Activated CD4-positive, CD25-positive, alpha-beta regulatory T cell treated with anti-CD3 and anti-CD28 coated beads, Interleukin-2, amount 50 U/mL, for 72 hours (primary cell): Measurements from ENCODE around the gene CPED1.
"Not testable (repeated sequence)": the region's sequence is repeated elsewhere in the genome, so short reads cannot be mapped to it uniquely, and the experiment has no call there.

Experiments used
- DNase-seq: peaks from one replicate; pipeline ENCODE4 v3.0.0; 2021

The CPED1 gene

GRCh38 chr7:121020989-121021969 is 32.8 kb downstream of the CPED1 start:
- no peak for DNase-seq

GRCh38 chr7:121023194-121023593 is 34.7 kb downstream of the CPED1 start:
- no peak for DNase-seq

DNA sequence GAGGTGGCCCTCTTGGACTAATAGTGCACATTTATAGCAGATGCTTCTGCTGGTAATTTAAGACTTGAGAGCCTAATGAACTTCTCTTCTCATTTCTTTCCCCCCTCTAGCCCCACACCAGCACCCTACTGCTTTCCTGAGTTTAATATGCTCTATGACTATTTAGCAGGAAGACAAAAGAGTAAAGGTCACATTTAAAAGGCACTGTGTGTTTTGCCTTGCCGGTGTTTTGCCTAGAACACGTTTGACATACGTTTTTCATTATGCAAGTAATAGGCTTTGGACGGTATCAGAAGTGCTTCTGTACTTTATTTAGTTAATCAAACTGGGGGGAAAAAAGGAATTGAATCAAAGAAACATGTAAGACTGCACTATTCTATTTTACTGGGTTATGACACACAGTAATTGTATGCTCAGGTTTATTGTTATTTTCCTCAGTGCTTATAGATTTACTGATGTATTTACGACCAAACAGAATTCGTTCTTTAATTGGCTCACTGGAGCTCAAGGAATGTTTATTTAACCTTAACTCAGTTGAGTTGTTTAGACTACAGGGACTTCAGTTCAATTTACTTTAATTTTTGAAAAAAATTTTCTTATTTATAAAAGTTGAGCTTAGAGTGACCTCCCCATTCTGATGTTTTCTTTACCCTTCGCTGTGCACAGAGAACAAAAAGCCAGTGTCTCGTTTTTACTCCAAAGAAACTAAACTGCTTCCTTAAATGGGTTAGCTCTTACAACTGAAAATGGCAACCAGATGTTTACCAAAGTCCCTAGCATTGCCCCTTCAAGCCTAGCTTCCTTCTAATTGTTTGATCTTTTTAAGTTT is 35.4 kb downstream of the CPED1 start:
- no peak for DNase-seq

DNA sequence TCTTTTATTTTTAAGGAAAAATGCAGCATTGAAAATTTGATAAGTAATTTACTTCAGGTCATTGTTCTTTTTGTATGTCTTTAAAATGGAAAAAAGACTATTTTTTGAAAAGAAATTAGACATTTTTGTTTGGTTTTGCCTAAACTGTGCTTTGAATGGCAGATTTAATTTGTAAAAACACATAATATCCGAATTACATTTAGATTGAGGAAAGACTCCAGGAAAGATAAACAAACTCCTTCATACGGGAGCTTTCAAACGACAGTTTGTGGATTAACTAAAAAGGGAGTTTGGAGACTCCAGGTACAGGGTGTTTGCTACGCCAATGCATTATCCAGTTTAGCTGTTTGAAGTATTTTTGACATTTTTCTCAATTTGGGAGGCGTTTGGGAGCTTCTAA is 36.1 kb downstream of the CPED1 start:
- no peak for DNase-seq

DNA sequence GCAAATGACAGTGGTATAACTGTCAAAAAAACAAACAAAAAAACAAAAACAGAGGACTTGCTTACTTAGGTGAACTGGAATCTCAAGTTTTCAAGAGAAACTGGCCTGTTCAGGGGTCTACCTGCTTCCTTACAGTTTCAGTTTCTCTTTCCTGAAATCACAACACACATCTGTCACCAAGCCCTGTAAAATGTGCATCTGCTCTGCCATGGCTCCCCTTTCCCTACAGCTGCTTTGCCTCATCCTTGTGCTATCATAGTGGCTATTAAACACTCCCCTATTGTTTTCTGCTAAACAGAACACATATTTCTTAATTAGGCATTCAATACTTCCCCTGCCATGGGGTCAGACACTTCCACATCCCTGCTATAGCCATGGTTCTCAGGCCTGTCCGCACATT is 37.6 kb downstream of the CPED1 start:
- DNase-seq, result no peak

- no peak for DNase-seq
These were observed 38.1 kb downstream of the CPED1 start for GRCh38 chr7:121026577-121027111.

DNA sequence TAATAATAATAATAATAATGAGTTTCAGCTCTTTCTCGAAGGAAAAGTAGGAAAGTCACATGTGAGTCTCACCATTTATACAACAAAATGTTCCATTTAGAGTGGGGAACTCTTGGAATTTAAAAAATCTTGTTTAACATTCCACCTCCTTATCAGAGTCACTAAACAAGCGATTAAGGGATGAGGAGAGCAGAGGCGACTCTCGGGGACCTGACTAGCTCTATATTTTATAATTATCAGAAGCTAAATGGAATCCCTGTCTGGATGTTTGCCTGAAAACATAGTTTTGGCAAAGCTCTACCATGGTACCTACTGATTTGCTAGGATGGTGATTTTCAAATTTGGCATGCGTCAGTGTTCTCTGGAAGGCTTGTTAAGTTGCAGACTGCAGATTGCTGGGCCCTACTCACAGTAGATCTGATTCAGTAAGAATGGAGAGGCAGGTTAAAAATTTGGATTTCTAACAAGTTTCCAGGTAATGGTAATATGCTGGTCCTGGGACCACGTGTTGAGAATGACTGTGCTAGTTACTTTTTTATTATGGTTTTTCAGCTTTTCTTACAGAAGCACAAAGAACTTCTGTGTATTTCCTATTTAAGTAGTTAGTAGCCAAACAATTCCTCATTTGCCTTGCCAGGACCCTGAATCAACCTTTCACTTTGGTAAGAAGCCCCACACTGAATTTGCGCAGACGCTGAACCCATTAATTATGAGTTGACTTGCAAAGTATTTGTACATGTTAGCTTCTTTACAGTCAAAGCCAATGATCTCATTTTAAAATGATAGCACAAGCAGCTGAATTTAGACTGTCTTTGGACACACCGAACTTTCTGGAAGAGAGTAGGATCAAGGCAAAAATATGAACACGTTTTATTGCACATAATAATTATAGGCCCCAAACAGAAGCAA is 39.5 kb downstream of the CPED1 start:
- DNase-seq, result no peak

DNA sequence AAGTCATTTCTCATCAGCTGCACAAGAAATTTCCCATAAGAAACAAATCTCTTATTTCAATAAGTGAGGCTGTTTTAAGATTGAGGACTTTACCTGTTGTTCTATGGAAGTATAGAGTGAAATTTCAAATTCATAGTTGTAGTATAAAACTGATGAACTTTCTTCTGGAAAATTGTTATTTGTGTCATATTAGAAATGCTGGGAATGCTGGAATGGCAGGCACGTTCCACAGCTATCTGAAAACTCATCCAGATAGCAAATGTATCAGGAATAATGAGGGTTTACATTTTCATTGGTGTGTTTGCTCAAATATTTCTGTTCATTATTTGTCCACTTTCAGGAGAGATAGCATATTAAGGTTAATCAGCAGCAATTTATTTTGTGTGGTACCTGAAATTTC is 40.8 kb downstream of the CPED1 start:
- no peak for DNase-seq

DNA sequence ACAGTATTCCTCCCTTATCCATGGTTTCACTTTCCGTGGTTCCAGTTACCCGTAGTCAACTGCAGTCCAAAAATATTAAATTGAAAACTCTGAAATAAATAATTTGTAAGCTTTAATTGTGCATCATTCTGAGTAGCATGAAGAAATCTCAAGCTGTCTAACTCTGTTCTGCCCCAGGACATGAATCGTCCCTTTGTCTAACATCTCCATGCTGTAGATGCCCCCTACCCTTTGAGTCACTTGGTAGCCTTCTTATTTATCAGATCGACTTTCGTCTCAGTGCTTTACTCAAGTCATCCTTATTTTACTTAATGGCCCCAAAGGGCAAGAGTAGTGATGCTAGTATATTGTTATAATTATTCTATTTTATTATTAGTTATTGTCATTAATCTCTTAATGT is 41.8 kb downstream of the CPED1 start:
- no peak for DNase-seq

DNA sequence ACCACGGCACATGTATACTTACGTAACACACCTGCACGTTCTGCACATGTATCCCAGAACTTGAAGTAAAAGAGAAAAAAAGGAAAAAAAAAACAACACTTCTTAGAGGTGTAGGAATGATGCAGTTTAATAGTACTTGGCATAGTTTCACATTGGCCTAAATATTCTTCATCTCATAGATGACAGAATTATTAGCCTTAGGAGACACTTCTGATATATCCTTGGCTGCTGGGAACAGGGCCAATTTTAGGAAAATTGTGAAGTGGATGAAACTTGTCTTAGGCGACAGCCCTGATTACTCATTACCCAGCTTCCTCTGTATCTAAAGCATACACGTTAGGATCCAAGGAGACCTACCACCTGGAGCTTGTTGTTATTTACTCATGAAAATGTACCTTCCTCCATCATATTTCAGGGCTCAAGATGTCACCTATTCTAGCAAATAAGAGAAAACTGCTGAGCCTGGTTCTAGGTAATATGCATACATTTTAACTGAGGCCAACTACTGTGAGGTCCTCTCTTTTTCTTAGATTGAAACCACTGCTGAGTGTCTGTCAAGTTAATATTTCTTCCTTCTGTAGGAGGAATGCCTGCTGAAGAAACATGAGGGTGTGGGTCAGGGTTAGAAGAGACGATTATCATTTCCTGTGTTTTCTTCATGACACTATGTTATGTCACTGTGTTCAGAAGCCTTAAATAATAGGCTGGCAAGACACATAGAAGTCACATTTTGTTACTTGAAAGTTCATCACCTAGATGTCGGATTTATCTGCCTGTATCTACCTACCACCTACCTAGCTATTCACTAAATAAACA is 44.3 kb downstream of the CPED1 start:
- no peak for DNase-seq

DNA sequence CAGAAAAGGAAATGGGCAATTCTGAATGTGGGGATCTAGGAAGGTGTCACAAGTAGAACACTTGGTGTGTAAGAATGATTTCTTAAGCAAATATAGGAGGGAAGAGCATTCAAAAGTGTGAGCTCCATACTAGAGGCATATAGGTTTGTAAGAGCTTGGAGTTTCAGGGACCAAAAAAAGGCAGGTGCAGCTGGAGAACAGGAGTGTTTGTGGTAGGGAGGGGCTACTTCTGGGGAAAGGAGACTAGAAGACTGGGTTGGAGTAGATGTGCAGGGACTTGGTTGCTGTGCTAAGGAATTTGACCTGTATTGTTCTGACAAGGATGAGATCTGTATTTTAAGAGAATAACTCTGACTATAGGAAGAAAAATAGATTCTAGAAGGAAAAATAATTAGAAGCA is 46.4 kb downstream of the CPED1 start:
- DNase-seq, result no peak

- not testable (repeated sequence) for DNase-seq
These were observed 48.3 kb downstream of the CPED1 start for GRCh38 chr7:121036776-121037175.

- DNase-seq, result not testable (repeated sequence)
These were observed 48.8 kb downstream of the CPED1 start for GRCh38 chr7:121037329-121037728.

GRCh38 chr7:121037957-121038716 is 49.6 kb downstream of the CPED1 start:
- no peak for DNase-seq

DNA sequence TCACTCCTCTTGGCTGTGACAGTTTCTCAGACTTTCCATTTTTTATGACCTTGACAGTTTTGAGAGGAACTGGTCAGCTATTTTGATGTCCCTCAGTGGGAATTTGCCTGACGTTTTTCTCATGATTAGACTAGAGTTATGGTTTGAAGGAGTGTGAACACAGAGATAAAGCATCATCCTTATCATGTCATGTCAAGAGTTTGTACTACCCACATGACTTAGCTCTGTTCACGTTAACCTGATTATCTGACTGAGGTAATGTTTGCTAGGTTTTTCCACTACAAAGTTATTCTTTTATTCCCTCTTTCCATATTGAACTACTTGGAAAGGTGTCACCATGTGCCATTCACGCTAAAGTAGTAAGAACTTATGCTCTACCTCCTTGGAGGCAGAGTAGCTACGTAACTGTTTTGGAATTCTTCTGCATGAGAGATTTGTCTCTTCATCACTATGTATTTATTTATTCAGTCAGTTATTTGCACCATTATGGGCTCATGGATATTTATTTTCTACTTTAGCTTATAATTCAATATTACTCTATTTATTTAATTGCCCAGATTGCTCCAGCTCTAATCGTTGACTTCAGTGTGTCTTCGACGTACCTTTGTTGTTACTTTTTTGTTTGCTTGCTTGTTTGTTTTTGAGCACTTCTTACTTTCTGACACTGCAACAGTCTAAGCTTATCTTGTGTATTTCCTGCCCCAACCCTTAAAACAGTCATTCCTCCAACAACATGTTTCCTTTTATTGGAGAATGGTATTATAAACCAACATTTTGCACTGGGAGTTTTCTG is 50.4 kb downstream of the CPED1 start:
- DNase-seq, result no peak

- DNase-seq, result no peak
These were observed 51.0 kb downstream of the CPED1 start for GRCh38 chr7:121039510-121039822.

DNA sequence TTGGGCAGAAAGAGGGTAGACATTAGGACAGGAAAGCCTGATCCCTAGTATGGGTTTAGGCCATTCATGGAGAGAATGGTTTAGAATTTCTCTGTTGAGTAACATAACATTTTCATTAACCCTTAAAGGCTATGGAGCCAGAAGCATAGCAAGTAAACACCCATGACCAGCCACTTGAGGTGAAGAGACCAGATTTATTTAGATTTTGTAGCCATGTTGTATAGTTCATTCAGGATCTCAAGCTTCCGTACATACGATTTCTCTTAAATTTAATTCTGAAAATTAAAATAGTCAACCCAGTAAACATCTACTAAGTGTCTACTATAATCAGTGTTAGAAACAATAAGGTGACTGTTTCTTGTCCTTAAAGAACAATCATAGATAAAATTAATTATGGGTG is 51.5 kb downstream of the CPED1 start:
- DNase-seq, result no peak

DNA sequence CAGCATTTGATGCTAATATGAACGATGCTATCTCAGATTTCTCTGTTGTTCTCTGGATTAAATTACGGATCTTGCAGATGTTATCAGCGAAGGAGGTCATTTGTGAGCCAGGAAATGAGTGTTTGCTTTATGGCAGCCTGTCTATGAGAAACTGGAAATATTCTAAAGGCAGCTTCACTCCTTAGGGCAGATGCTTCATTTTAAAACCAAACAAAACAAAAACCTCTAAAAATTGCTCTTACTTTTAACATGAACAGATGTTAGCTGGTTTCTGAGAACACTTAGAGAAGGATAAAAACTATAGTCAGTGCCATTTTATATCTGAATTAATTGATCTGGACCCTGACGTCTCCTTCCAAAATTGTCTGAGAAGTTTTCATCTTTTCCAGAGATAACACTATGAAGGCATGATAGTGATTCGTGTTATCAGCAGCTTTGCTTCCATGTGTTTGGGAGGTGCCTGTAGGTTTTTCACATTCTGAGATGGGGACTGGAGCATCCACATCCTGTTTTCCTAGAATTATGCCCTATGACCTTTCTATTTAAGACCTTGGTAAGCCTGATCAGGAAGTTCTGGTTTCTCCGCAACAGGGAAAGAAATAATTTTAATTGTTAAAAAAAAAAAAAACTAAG is 53.1 kb downstream of the CPED1 start:
- DNase-seq, result no peak

DNA sequence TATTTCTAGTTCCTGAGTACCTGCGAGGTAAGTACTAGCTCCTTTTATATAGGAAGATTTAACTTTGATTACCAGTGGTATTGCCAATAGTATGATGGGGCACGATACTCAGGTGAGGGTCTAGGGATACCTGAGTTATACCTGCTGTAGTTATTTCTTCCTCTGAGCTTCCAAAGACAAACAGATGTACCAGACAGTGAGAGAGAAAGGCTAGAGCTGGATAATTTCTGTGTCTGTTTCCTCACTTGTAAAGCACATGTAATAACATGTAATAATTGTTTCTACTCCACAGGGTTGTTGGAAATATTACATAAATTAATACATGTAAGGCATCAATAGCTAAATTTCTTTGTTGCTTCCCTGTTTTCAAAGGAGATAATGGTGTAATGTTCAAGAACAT is 53.7 kb downstream of the CPED1 start:
- DNase-seq, result no peak

- no peak for DNase-seq
These were observed 54.4 kb downstream of the CPED1 start for GRCh38 chr7:121042899-121043298.
